Measurements from ENCODE around the gene HOXB1.

- TF ChIP-seq POLR2AphosphoS5 (IDR thresholded peaks at IDR 0.05; ENCODE audit: low read depth, low read length) (no peak), REST (IDR thresholded peaks at IDR 0.05; ENCODE audit: low read depth, low read length) (no peak), CTCF (IDR thresholded peaks at IDR 0.05) (no peak)
These were observed 40.3 kb downstream of the HOXB1 start for GRCh38 chr17:48490451-48490892.

Measured in SK-N-SH (cell line).